ENCODE measurements around the gene ARIH2. TPM values are rescaled to one million over a fixed set of nuclear protein-coding genes. Genes with fewer than 3 reads are reported as not detected.

ARIH2 gene
- total and polyA plus RNA-seq, 9 of the 15 experiments (the other 6 are each of a cell fraction or from before 2014, with no cell fraction given), result 27.0 to 120 (median 108) TPM

DNA sequence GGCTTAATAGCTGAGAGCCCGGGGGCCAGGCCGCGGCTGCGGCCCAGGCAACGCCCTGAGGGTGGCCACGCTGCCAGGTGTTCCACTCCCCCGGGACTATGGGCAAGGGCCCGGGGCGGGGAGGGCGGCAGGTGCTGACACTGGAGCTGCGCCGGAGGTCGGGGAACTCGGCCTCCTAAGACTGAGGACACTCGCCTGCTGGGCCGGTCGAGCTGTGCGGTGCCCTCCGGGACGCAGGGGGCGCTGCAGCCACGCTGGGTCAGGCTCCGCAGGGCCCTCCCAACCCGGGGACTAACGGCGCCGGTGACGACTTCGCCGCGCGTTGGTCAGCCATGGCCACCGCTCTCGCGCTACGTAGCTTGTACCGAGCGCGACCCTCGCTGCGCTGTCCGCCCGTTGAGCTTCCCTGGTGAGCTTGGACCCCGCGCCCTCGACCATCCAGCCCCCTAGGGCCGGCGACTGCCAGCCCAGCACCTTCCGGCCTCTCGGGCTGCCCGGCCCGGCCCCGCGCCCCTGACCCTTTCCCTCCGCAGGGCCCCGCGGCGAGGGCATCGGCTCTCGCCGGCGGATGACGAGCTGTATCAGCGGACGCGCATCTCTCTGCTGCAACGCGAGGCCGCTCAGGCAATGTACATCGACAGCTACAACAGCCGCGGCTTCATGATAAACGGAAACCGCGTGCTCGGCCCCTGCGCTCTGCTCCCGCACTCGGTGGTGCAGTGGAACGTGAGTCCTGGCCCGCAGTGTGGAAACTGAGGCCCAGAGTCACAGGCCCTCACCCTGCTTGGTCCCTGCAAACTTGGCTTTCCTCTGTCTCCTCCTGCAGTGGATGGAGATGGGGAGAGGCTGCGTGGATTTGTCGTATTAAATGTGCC is 103.4 kb downstream of the ARIH2 start, which contains the start of gene NDUFAF3 (continued):
- TF ChIP-seq ZNF592 (IDR thresholded peaks at IDR 0.05) (0 out of 2 replicates have a peak, but pooled peaks have one; percentile 40), ZNF197 (CRISPR knock-in tag; IDR thresholded peaks at IDR 0.05; ENCODE audit: low read depth) (no peak), PREB (CRISPR knock-in tag; IDR thresholded peaks at IDR 0.05) (no peak), PHF8 (IDR thresholded peaks at IDR 0.05; ENCODE audit: borderline replicate concordance, low read length) (peak; percentile 81; the same call in 1 of the 2 replicates), RBBP5 (IDR thresholded peaks at IDR 0.05; ENCODE audit: borderline replicate concordance, insufficient read depth, low read length, poor library complexity, severe bottlenecking) (peak; percentile 73), PTBP1 (IDR thresholded peaks at IDR 0.05; ENCODE audit: low read depth, low read length) (no peak), MXI1 (IDR thresholded peaks at IDR 0.05; ENCODE audit: low read depth, low read length) (no peak), NFRKB (IDR thresholded peaks at IDR 0.05; ENCODE audit: low read depth) (peak; percentile 32; the same call in 1 of the 2 replicates), CBFA2T3 (IDR thresholded peaks at IDR 0.05) (0 out of 2 replicates have a peak, but pooled peaks have one; percentile 22), THRA (IDR thresholded peaks at IDR 0.05) (no peak), MTA2 (IDR thresholded peaks at IDR 0.05; ENCODE audit: low read depth) (no peak), ZNF3 (CRISPR knock-in tag; IDR thresholded peaks at IDR 0.05) (no peak), FOXJ2 (tag; IDR thresholded peaks at IDR 0.05) (0 out of 2 replicates have a peak, but pooled peaks have one; percentile 7), PRPF4 (IDR thresholded peaks at IDR 0.05; ENCODE audit: insufficient read depth, low read depth, low read length, poor library complexity, severe bottlenecking) (peak; percentile 15), CXXC5 (CRISPR knock-in tag; IDR thresholded peaks at IDR 0.05) (peak; percentile 75), TGIF2 (CRISPR knock-in tag; IDR thresholded peaks at IDR 0.05) (no peak), FOSL1 (tag; conservative IDR thresholded peaks at IDR 0.05) (0 out of 2 replicates have a peak, but pooled peaks have one; percentile 27)
- TF ChIP-seq, protein P1, sequence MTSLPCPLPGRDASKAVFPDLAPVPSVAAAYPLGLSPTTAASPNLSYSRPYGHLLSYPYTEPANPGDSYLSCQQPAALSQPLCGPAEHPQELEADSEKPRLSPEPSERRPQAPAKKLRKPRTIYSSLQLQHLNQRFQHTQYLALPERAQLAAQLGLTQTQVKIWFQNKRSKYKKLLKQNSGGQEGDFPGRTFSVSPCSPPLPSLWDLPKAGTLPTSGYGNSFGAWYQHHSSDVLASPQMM (CRISPR knock-in tag; IDR thresholded peaks at IDR 0.05), result no peak
